Stimulated activated naive CD8-positive, alpha-beta T cell treated with anti-CD3 and anti-CD28 coated beads, Interleukin-15, amount 100 ng/mL, for 72 hours (primary cell): ENCODE results near the gene WDCP.
"Not testable (repeated sequence)": the region's sequence is repeated elsewhere in the genome, so short reads cannot be mapped to it uniquely, and the experiment has no call there.

ENCODE experiments used
- ATAC-seq: fragments of 150-1000 bp; cut with Tn5 transposase; 2 replicates; pipeline ENCODE4 v1.10.0; 2021; ENCODE audit warnings: mild to moderate bottlenecking, moderate library complexity
- DNase-seq, 2 donors: peaks; one replicate each; pipeline ENCODE4 v3.0.0; 2021 to 2022
- H3K27ac Mint-ChIP-seq, 2 donors: one replicate each; pipeline ENCODE4 v1.8.0; 2022; ENCODE audit warnings: mild to moderate bottlenecking in 2 of 2, mixed read lengths in 2 of 2, moderate library complexity in 2 of 2
- H3K27me3 Mint-ChIP-seq: one replicate; pipeline ENCODE4 v1.8.0; 2022; ENCODE audit warnings: mixed read lengths
- H3K4me1 Mint-ChIP-seq: one replicate; pipeline ENCODE4 v1.8.0; 2022; ENCODE audit warnings: mild to moderate bottlenecking, mixed read lengths
- H3K4me3 Mint-ChIP-seq, 2 donors: one replicate each; pipeline ENCODE4 v1.8.0; 2022; ENCODE audit warnings: mild to moderate bottlenecking in 2 of 2, mixed read lengths in 2 of 2, moderate library complexity in 1 of 2
- H3K9me3 Mint-ChIP-seq, 2 donors: one replicate each; pipeline ENCODE4 v1.8.0; 2022; ENCODE audit warnings: mixed read lengths in 2 of 2

The WDCP gene

DNA sequence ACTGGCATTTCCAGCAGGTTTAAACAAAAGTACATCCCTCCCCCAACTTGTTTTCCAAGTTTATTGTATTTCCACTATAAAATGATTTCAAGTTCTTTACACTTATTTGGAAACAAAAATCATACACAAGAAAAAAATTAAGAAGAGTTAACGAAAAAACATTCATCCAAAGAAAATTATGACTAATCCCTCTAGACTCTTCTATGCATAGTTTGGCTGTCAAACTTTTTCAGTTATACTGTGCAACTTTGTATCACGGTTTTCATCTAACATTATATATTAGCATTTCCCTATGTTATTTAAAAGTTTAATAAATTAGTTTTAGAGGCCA lies 627 bp downstream of the WDCP start:
- H3K27me3 Mint-ChIP-seq, result no peaks in the 10 kb centered on the region
- peak overlapping the region; percentile 96 to 99 for H3K4me3 Mint-ChIP-seq
- no peaks in the 10 kb centered on the region for H3K9me3 Mint-ChIP-seq
- ATAC-seq, result no peak
- DNase-seq, result no peak
- H3K27ac Mint-ChIP-seq, result no peak overlapping the region
- peaks cover 31% of the 10 kb centered on the region for H3K4me1 Mint-ChIP-seq

DNA sequence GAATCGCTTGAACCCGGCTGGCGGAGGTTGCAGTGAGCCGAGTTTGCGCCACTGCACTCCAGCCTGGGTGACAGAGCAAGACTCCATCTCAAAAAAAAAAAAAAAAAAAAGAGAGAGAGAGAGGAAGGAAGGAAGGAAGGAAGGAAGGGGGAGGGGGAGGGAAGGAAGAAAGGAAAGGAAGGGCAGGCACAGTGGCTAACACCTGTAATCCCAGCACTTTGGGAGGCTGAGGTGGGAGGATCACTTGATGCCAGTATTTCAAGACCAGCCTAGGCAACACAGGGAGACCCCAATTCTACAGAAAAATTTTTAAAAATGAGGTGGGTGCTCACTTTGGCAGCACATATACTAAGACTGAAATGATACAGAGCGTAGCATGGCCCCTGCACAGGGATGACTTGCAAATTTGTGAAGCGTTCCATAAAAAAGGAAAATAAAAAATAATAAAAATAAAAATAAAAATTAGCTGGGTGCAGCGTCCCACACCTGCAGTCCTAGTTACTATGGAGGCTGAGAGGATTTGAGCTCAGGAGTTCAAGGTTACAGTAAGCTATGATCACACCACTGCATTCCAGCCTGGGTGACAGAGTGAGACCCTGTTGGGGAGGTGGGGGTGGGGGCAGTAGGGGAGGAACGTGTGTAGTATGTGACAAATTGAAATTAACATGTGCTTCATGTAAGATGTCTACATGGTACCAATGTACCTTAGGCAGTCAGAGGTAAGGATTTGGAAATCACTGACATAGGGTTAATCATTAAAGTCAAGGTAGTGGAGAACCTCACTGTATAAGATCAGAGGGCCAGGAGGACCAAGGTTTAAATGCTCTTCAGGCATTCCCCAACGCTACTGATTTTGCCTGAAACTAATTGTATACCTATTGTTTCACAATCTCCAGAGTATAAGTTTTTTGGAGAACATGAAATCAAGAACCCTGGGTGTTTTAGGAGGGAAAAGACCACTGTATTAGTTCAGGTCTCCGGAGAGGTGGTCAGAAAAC lies 1.4 kb downstream of the WDCP start:
- peak overlapping the region; percentile 96 to 99 for H3K4me3 Mint-ChIP-seq

DNA sequence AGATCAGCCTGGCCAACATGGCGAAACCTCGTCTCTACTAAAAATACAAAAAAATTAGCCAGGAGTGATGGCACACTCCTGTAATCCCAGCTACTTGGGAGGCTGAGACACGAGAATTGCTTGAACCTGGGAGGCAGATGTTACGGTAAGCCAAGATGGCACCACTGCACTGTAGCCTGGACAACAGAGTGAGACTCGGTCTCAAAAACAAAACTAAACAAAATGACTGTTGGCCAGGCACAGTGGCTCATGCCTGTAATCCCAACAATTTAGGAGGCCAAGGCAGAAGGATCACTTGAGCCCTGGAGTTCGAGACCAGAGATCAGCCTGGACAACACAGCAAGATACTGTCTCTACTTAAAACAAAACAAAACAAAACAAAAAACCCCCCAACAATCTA lies 4.1 kb downstream of the WDCP start:
- not testable (repeated sequence) for H3K27me3 Mint-ChIP-seq, H3K9me3 Mint-ChIP-seq, H3K27ac Mint-ChIP-seq, DNase-seq, ATAC-seq, H3K4me3 Mint-ChIP-seq
- peaks cover 31% of the 10 kb centered on the region for H3K4me1 Mint-ChIP-seq

More for the DNA sequence above, 1.4 kb downstream of the WDCP start:
- no peaks in the 10 kb centered on the region for H3K9me3 Mint-ChIP-seq
- DNase-seq (no peak), ATAC-seq (no peak)
- peaks cover 31% of the 10 kb centered on the region for H3K4me1 Mint-ChIP-seq
- no peaks in the 10 kb centered on the region for H3K27me3 Mint-ChIP-seq
- no peak overlapping the region for H3K27ac Mint-ChIP-seq

DNA sequence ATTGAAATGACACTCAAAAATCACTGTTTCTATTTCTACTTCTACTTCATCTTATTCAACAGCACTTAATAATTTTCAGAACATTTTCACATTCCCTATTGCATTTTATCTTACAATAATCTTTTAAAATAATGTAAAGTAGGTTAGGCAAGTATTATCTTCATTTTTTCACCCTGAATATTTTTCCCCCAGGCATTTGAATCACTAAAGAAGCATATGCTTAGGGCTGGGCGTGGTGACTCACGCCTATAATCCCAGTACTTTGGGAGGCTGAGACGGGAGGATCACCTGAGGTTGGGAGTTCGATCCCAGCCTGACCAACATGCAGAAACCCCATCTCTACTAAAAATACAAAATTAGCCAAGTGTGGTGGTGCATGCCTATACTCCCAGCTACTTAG lies 6.7 kb downstream of the WDCP start:
- ATAC-seq, result no peak
- Mint-ChIP-seq H3K27ac (peak overlapping the region in 1 of 2 donors; percentile 67), H3K4me3 (no peak overlapping the region), H3K9me3 (no peaks in the 10 kb centered on the region), H3K27me3 (no peaks in the 10 kb centered on the region), H3K4me1 (peaks cover 17% of the 10 kb centered on the region)
- DNase-seq, result no peak

DNA sequence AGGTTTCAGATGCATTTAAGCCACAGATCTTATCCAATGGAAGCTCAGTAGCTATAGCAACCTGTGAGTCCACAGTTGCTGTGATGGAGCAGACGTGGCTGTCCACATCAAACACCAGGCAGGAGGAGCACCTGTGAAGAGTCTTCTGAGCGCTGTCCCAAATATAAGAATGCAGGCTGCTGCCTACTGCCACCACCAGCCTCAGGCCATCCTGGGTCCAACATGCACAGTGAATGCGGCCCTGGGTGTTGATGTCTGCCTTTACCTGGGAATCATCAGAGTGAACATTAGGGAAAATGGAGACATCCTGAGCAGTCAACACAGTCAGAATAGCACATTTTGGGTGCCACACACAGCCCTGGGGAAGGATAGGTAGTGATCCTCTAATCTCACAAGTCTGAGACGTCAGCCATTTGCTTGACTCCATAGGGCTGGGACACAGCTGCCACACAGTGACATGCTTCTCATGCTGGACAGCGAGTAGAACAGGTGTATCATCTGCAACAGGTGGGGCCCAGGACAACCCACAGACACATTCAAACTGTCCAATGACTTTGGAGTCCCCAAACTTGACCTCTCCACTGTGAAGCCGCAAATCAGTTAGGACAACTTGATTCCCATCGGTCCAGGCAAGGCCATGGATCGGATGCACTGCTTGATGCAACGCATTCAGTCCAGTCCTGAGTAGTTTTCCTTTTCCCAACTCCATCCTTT lies 8.2 kb downstream of the WDCP start:
- no peak overlapping the region for H3K4me3 Mint-ChIP-seq
- DNase-seq (no peak), ATAC-seq (no peak)
- peak overlapping the region in 1 of 2 donors; percentile 59 for H3K27ac Mint-ChIP-seq
- no peaks in the 10 kb centered on the region for H3K27me3 Mint-ChIP-seq
- H3K4me1 Mint-ChIP-seq, result peaks cover 14% of the 10 kb centered on the region
- H3K9me3 Mint-ChIP-seq, result no peaks in the 10 kb centered on the region

DNA sequence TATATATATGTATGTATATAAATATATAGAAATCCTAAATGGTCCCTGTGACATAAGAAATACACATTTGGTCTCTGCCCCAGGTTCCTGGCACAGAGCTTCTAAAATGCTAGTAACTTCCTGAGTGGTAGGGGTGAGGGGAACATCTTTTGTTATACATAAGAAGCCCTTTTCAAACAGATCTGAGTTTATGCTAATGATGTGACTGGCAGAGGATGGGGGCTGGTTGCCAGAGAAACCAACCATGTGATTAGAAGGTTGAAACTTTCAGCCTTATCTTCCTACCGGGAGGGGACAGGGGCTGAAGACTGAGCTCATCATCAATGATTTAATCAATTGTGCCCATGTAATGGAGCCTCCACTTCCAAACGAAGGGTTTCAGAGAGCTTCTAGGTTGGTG lies 21.0 kb downstream of the WDCP start:
- ATAC-seq (no peak), DNase-seq (no peak)
- Mint-ChIP-seq H3K27me3 (no peaks in the 10 kb centered on the region), H3K4me1 (no peaks in the 10 kb centered on the region), H3K27ac (no peak overlapping the region), H3K9me3 (no peaks in the 10 kb centered on the region), H3K4me3 (no peak overlapping the region)

DNA sequence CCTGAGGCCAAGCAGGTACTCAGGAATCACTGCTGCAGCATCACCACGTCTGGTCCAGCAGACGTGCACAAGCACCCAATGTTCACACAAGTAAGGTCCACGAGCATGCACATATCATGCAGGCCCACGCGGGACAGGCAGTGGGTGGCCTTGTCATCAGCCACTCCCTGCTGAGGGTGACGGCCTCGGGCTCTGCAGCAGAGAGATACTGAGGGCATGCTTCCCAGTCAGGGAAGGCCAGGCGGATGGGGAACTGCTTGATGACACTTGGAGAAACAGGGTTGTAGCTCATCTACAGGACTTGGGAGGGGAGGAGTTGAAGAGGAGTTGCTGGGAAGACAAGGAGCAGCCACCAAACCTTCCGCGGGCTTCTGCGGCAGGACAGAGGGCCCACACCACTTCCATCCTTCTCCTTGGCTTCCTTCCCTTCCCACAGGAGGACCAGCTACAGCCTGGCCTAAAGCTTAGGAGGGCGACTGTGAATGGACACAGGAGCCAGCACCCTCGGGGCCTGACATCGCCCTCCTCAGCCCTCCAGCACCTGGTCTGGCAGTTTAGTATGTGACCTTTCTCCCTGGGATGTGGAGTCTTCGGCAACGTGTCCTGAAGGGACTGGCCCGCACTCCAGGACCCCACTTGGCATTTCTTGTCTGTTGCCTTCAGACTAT lies 22.1 kb downstream of the WDCP start:
- Mint-ChIP-seq H3K27me3 (no peaks in the 10 kb centered on the region), H3K4me3 (no peak overlapping the region), H3K27ac (no peak overlapping the region), H3K9me3 (no peaks in the 10 kb centered on the region), H3K4me1 (no peaks in the 10 kb centered on the region)
- DNase-seq, result no peak
- ATAC-seq, result no peak

DNA sequence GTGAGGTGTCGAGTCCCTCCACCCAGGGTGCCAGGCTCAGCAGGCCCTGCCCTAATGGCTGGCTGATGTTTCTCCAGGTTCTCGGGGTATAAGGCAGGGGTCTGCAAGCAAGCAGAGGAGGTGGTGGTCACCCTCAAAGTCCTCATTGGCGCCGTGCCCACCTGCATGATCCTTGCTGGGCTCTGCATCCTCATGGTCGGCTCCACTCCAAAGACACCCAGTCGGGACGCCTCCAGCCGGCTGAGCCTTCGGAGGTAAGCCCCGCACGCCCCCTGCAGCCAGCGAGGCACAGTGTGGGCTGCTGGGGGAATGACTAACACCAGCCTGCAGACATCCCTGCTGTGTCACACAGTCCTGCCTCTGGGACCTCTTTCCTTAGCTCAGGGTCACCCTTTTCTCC lies 23.2 kb downstream of the WDCP start:
- H3K4me3 Mint-ChIP-seq, result no peak overlapping the region
- no peaks in the 10 kb centered on the region for H3K27me3 Mint-ChIP-seq
- no peaks in the 10 kb centered on the region for H3K4me1 Mint-ChIP-seq
- no peak overlapping the region for H3K27ac Mint-ChIP-seq
- no peaks in the 10 kb centered on the region for H3K9me3 Mint-ChIP-seq
- DNase-seq (no peak), ATAC-seq (no peak)

DNA sequence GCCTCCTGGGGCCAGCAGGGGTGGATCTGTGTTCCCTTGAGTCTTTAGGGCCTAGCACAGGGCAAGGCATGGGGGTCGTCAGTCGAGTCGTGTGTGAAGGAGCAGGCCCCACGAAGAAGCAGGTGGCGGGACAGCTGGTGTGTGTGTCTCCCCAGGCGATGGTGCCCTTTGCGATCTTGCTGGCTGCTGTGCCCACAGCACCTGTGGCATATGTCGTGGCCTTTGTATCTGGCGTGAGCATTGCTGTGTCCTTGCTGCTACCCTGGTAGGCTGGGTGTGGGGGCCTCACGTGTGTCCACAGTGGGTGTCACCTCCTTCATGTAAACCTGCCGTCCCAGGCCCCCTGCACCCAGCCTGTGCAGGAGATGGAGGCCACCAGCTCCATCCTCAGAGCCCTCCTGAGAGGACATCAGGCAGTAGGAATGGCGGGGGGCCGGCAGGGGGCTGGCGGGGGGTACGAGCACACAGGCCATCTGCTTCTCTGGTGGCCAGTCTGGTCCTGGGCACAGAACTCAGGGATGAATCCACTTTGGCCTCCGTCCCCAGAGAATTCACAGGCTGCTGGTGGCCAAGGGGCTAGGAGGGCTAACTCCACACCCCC lies 24.1 kb downstream of the WDCP start:
- no peaks in the 10 kb centered on the region for H3K9me3 Mint-ChIP-seq
- H3K27me3 Mint-ChIP-seq, result no peaks in the 10 kb centered on the region
- no peak for ATAC-seq
- H3K27ac Mint-ChIP-seq, result no peak overlapping the region
- DNase-seq, result no peak
- no peak overlapping the region for H3K4me3 Mint-ChIP-seq
- no peaks in the 10 kb centered on the region for H3K4me1 Mint-ChIP-seq

DNA sequence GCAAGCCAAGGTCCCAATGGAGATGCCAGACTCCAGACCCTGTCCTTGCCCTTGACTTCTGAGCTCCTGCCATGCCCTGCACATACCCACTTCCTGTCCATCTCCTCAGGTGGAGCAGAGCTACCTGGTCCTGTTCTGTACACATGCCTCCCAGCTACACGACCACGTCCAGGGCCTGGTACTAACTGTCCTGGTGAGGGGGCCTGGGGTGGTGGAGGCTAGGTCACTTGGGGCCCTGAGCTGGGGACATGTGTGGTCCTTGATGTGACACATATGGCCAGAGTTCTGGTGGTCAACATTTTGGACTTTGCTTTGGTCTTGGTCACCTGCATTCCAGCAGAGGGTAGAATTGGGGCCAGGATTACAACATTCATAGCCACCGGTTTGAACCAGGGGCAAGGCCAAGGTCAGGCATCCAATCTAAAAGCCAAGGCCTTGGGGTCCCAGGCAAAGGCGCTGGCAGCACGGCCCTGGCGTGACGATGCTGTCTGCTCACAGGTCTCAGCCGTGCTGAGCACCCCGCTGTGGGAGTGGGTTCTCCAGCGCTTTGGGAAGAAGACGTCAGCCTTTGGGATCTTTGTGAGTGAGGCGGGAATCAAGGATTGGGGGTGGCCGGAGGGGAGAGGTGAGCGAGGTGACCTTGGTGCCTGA lies 24.7 kb downstream of the WDCP start:
- Mint-ChIP-seq H3K27me3 (no peaks in the 10 kb centered on the region), H3K27ac (peak overlapping the region in 1 of 2 donors; percentile 85), H3K9me3 (no peaks in the 10 kb centered on the region), H3K4me3 (no peak overlapping the region), H3K4me1 (no peaks in the 10 kb centered on the region)
- no peak for ATAC-seq
- no peak for DNase-seq

DNA sequence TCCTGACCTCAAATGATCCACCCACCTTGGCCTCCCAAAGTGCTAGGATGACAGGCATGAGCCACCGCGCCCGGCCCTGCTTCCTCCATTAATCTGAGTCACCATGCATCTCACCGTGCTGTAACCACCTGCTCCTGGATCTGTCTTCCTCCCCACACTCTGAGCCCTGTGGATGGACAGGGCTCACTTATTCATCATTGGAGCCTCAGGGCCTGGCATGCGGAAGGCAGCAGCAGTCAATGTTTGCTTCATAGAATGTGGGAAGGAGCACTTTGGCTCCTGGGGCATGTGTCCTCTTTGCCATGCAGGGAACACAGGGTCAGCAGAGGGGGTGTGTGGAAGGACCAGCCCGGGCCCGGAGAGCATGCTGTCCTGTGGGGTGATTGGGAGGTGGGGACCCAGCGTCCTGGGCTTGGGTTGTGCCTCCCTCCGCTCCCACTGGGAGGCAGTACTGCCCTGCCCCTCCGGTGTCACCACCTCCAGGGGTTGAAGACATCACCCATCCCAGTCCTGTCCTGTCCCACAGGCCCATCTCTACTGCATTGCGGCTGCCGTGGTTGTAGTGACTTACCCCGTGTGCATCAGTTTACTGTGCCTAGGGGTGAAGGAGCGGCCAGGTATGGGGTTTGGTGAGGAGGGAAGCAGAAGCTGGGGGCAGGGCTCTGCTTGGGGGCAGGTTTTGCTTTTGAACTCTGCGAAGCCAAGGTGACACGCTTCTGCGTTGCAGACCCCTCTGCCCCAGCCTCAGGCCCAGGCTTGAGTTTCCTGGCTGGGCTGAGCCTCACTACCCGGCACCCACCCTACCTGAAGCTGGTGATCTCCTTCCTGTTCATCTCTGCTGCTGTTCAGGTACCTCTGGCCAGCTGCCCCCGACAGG lies 25.8 kb downstream of the WDCP start:
- peak overlapping the region in 1 of 2 donors; percentile 68 for H3K27ac Mint-ChIP-seq
- H3K9me3 Mint-ChIP-seq, result no peaks in the 10 kb centered on the region
- H3K4me3 Mint-ChIP-seq, result no peak overlapping the region
- ATAC-seq (peak; percentile 75), DNase-seq (peak; percentile 15 to 28)
- no peaks in the 10 kb centered on the region for H3K4me1 Mint-ChIP-seq
- H3K27me3 Mint-ChIP-seq, result no peaks in the 10 kb centered on the region

DNA sequence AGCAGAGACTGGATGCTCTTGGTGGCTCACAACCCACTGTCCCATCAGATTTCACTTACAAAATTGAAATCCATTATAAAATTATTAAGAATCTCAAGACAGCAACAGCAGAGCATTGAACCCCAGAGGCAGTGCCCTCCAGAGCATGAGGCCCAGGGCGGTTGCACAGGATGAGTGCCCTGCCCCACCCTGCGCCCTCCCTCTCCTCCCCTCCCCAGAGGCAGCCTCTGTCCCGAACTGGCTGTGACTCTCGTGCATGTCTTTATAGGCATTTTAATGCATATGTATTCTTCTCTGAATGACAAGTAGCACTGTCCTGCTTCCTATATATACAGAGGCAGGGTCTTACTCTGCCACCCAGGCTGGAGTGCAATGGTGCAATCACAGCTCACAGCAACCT lies 26.9 kb downstream of the WDCP start:
- DNase-seq, result no peak
- H3K9me3 Mint-ChIP-seq, result no peaks in the 10 kb centered on the region
- no peak overlapping the region for H3K4me3 Mint-ChIP-seq
- ATAC-seq, result no peak
- H3K27ac Mint-ChIP-seq, result peak overlapping the region in 1 of 2 donors; percentile 48
- no peaks in the 10 kb centered on the region for H3K27me3 Mint-ChIP-seq
- no peaks in the 10 kb centered on the region for H3K4me1 Mint-ChIP-seq

DNA sequence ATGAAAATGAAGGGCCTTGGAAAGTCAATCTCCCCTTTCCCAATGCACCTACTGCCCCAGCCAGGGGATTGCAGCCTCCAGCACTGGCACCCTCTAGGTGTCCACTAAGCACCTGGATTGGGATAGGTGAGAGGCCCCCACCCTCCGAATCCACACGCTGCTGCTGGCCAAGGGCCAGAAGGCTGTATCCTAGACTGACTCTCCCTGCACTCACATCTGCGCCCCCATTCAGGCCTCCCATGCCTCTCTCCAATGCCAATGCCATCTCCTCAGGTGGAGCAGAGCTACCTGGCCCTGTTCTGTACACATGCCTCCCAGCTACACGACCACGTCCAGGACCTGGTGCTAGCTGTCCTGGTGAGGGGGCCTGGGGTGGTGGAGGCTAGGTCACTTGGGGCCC lies 27.5 kb downstream of the WDCP start:
- H3K4me1 Mint-ChIP-seq, result no peaks in the 10 kb centered on the region
- H3K4me3 Mint-ChIP-seq, result no peak overlapping the region
- no peaks in the 10 kb centered on the region for H3K9me3 Mint-ChIP-seq
- no peak overlapping the region for H3K27ac Mint-ChIP-seq
- no peaks in the 10 kb centered on the region for H3K27me3 Mint-ChIP-seq
- ATAC-seq (no peak), DNase-seq (no peak)

DNA sequence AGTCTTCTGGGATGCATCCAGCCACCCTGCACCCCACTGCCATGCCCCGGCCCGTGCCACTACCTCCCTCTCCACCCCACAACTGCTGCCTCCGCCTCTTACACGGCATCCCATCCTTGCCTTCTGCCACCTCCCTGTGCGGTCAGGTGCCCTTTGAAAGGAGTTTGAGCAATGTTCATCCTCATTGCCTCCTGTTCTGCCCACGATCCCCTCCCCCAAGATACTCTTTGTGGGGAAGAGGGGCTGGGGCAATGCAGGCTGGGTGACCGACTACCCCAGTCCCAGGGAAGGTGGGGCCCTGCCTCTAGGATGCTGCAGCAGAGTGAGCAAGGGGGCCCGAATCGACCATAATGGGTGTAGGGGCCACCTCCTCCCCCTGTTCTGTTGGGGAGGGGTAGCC lies 28.9 kb downstream of the WDCP start:
- no peak overlapping the region for H3K27ac Mint-ChIP-seq
- no peak overlapping the region for H3K4me3 Mint-ChIP-seq
- peaks cover 3% of the 10 kb centered on the region for H3K27me3 Mint-ChIP-seq
- DNase-seq (no peak), ATAC-seq (no peak)
- no peaks in the 10 kb centered on the region for H3K4me1 Mint-ChIP-seq
- H3K9me3 Mint-ChIP-seq, result no peaks in the 10 kb centered on the region
